ELR (cell line): Measurements from ENCODE around the gene TCF12.
"Not testable (repeated sequence)": the region's sequence is repeated elsewhere in the genome, so short reads cannot be mapped to it uniquely, and the experiment has no call there.

Experiments
- DNase-seq: peaks from one replicate; pipeline ENCODE4 v3.0.0-alpha.2; 2015; ENCODE audit warnings: low read depth

TCF12 gene

DNA sequence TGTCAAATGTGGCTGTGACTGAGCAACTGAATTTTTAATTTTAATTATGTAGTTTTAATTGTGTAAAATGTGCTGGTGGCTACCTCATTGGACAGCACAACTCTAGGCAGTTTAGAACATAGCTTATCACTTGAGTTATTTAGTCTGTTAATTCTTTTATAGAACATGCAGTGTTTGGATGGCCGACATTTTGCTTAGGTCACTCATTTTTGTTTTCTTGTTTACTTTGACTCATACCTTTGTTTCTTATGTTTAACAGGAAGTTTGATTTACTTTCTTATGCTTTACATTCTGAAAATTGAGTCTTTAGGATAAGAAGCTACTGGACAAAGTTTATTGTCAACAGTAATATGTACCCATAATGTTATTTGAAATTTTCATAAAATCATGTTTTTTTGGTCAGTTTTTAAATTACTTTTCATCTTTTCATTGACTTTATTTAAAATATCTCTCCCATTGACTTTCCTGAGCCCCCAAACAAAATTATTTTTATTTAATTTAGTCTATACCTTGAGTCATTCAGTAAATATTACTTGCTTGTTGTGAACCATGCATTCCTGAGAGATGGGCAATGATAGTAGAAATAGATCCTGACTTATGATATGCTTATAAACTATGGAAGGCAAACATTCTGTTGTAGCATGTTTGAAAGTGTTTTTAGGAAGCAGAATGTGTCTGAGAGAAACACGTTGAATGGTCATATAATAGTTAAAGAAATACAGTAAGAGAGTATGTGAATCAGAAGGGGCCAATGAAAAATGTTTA is 60.6 kb downstream of the TCF12 start:
- DNase-seq = peak; percentile 82

DNA sequence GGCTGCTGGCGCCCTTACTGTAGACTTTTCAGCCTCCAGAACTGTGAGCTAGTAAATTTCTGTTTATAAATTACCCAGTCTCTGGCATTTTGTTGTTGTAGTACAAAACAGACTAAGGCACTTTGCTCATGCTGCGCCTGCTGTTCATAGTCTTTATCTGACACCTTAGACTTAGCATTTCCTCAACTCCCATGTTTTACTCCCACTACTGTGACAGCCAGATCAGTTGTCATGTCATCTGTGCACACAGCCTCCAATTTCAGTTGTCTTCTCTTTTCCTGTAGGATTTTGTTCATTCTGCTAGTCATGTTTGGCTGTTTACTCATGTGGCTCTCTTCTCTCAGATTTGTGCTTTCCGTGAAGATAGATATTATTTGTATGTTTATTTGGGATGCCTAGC is 62.0 kb downstream of the TCF12 start:
- DNase-seq = no peak

DNA sequence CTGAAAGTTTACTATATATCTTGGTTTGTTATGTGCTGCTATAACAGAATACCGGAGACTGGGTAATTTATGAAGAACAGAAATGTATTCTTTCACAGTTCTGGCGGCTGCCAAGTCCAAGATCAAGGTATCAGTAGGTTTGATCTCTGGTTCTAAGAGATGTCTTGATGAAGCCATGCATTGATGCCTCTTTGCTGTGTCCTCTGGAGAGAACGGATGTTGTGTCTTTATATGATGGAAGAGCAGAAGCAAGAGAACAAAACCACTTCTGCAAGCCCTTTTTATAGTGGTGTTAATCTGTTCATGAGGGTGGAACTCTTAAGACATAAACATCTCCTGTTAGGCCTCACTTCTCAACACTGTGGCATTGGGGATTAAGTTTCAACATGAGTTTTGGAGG is 62.7 kb downstream of the TCF12 start:
- DNase-seq = no peak

DNA sequence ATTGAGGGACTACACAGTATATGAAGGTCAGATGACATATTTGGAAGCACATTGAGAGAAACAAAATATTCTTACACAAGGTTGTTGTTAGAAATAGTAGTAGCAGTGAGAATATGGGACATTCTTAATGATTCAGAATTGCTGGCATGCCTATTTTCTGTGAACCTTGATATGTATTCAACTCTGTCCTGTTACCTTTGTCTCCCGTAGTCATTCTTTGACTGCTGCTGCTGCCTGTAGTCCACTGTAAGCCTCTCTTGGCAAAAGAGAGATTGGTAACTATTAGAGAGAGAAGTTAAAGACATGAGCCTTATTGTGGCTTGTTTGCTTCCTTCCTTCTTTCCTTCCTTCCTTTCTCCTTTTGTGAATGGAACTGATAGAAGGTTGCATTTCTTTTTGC is 64.5 kb downstream of the TCF12 start:
- no peak for DNase-seq

DNA sequence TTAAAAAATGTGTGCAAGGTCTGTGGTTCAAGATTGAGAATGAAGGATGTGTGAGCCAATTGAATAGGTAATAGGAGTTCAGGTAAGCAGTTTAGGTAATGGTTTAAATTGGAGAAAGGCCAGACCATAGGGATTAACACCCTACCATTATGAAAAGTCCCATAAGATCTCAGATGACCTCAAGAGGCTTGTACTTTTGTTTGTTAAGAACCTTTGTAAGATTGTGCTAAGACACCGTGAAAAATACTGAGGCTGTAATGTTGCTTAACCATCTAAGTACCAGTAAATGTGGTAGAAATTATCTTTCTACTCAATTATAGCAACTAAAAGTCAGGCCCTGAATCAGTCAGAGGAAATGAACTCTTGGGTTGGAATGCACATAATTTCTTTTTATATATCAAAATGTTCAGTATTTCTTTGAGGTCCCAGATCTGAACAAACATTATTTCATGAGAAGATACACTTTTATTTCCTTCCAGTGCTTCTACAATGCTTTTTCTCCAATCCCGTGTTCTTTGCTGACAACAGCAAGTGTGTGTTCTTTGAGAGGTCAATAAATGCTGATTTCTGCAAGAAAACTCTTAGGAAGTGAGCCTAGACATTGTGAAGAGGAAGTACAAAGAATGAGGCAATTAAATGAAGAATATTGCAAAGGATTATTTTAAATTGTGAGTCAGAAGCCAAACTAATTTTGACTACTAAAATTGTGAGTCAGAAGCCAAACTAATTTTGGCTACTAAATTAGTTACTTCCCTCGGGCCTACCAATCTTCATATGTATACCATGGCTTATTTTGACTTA is 66.4 kb downstream of the TCF12 start:
- DNase-seq = peak; percentile 66

DNA sequence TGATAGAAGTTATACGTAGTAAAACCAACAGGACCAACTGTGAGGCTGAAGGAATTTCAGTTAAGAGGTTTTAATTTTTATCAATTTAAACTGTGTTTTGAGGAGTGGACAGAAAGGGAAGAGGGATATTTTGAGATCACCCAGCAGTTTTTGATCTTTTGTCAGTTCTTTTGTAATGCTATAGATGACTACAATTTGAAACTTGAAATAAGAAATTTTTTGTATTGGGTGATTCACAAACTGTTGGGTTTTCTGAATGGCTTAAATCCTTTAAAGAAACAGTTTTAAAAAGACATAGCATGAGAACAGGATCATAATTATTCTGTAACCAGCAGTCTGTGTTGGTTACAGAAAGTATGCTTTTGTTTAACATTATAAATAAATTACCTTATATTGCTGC is 67.4 kb downstream of the TCF12 start:
- no peak for DNase-seq

DNA sequence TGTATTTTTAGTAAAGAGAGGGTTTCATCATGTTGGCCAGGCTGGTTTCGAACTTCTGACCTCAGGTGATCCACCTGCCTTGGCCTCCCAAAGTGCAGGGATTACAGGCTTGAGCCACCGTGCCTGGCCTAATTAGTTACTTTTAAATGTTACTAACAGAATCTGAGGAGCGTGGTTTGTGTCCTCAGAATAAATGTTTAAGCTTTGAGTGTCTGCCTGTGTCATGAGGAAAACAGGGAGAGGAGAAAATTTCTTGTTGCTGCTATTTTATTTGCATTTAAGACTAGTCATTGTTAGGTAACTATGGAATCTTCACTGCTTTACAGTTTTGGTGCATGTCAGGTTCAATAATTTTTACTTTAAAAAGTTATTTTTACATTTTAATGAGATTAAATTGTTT is 68.8 kb downstream of the TCF12 start:
- DNase-seq = no peak

DNA sequence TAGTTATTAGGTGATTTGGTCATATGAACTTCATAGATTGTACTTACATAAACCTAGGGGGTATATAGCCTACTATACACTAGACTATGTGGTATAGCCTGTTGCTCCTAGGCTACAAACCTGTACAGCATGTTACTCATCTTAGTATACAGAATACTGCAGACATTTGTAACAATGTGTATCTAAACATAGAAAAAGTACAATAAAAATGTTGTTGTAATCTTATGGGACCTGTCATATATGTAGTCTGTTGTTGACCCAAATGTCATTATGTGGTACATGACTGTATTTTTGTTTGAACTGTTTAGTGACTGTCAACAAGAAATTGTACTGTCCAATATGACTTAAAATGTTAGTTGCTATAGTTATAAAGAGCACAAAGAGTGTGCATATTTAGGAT is 69.8 kb downstream of the TCF12 start:
- DNase-seq = no peak

DNA sequence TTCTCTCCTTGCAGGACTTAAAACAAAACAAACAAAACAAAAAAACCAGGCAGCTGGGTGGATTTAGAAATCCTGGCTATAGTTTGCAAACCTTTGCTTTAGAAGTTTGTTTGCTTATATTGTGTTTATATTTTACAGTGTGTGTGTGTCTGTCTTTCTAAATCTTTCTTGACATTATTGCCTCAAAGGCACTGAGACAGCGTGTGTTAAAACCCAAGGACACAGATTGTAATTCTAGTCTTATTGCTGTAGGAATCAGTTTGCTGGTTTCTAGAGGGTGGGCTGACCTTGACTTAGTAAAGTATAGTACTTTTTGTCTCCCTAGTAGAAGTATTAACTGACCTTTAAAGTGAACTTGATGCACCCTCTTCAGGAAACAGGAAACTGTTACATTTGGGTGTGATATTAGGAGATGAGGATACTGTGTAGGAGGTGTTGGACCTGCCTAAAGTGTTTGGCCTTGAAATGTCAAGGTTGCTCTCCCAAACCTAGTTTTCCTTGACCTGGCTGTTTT is 71.0 kb downstream of the TCF12 start:
- DNase-seq = no peak

DNA sequence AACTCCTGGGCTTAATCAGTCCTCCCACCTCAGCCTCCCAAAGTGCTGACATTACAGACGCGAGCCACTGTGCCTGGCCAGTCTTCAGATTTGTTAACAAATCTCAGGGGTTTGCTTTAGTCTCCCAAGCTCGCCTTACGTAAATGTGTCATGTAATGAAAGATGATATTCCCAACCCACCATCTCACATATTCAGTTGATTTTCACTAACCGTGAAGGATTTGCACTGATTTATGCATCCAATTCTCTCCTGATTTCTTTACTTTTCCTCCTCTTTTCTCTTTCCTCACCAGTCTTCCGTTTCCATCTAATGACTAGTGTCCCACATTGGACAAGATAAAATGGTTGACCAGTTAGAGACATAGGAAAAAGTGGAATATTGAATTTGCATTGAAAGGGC is 72.6 kb downstream of the TCF12 start:
- DNase-seq = no peak

DNA sequence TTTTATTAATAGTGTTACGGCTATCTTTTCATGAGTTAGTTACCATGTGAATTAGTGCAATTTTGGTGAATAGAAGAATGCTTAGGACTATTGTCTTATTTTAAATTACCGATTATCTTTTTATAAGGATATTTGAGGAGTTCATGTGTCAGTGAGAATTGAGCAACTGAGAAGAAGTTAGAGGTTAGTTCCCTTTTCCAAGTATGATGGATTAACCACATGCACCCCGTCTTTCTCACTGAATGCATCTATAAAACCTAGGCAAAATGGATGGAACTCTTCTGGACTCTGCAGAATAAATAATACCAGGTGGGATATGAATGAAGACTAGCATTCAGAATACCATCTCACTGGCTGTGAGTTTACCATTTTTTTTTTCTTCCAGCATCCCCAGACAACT is 74.3 kb downstream of the TCF12 start:
- no peak for DNase-seq

DNA sequence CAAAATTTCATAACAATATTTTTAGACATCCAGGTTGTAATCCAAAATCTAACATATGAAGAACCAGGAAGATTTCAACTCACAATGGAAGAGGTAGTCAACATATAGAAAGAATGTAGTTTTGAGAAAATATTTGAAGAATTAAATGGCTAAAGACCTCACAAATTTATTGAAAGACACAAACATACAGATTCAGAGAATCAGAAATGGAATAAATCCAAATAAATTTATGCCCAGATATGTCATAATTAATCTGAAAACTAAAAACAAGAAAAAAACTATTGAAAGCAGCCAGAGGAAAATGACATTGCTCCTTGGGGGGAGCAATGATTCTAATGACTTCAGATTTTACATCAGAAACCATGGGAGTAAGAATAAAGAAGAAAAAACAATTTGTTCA is 75.8 kb downstream of the TCF12 start:
- DNase-seq = no peak

DNA sequence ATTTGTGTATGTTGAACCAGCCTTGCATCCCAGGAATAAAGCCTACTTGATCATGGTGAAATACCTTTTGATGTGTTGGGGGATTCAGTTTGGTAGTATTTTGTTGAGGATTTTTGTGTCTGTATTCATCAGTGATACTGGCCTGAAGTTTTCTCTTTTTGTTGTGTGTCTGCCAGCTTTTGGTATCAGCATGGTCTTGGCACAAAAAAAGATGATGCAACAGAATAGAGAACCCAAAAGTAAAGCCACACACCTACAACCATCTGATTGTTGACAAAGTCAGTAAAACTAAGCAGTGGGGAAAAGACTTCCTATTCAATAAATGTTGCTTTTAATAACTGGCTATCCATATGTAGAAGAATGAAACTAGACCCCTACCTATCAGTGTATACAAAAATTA is 77.6 kb downstream of the TCF12 start:
- no peak for DNase-seq

DNA sequence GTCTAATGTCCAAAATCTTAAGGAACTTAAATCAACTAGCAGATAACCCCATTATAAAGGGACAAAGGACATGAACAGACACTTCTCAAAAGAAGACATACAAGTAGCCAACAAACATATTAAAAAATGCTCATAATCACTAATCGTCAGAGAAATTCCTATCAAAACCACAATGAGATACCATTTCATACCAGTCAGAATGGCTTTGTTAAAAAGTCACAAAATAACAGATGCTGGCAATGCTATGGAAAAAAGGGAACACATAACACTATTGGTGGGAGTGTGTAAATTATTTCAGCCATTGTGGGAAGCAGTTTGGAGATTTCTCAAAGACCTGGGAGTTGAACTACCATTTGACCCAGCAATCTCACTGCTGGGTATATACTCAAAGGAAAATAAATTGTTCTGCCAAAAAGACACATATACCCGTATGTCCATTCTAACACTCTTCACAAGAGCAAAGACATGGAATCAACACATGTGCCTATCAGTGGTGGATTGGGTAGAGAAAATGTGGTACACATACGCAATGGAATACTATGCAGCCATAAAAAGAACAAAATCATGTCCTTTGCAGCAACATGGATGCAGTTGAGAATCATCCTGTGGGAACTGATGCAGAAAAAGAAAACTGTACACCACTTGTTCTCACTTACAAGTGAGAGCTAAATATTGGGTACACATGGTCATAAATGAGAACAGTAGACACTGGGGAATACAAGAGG is 78.5 kb downstream of the TCF12 start:
- DNase-seq = peak; percentile 30

DNA sequence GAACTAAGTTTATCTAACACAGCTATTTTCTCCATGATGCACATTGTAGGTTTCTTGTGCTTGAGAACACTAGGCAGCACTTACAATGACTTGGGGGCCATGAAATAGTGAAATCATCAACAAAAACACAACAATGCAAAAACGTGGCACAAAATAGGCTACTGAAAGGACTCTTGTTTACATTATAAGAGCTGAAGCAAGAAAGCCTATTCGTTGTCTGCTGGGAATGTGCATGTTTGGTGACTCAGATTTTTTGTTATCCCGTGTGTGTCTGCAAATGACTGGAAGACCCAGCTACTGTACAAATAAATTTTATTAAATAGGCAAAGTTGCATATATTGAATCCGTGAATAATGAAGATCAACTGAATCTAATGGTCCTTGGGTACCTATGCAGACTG is 85.0 kb downstream of the TCF12 start:
- DNase-seq = peak; percentile 89

DNA sequence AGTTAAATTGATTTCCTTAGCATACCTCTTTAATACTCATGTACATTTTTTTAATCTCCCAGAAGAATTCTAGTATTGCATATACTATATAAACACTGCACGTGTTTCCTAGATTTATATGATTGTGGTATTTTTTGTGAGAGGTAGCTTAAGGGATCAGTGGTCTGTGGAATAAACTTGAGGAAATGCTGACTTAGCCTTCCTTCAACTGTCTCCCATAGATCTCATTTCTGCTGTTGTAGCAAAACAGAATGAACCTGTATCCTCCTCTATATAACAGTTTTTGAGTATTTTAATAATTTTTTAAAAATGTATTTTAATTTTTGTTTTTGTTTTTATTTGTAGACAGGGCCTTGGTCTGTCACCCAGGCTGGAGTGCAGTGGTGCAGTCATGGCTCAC is 86.8 kb downstream of the TCF12 start:
- DNase-seq = no peak

DNA sequence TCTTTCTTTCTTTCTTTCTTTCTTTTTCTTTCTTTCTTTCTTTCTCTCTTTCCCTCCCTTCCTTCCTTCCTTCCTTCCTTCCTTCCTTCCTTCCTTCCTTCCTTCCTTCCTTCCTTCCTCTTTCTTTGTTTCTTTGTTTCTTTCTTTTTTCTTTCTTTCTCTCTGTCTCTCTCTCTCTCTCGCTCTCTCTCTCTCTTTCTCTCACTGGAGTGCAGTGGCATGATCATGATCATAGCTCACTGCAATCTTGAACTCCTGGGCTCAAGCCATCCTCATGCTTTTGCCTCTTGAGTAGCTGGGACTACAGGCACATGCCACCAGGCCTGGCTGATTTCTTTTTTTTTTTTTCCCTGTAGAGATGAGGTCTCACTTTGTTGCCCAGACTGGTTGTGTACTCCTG is 89.4 kb downstream of the TCF12 start:
- DNase-seq = not testable (repeated sequence)

DNA sequence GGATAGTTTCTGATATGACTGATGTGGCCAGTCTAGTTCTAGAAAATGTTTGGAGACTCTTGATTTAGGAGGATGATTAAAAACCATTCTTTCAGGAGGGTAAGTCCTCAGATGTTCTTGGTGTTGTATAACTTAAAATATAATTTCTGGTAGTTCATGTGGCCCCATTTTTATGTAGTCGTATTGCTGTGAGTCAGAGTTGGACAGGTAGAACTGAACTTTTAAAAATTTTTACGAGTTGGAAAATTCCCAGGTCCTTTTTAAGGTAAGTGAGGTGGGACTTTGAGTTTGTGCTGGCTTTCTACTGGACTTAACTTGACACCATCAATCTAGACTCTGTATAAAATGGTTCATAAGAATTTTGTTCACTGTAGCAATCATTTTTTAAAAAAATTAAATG is 92.3 kb downstream of the TCF12 start:
- no peak for DNase-seq

DNA sequence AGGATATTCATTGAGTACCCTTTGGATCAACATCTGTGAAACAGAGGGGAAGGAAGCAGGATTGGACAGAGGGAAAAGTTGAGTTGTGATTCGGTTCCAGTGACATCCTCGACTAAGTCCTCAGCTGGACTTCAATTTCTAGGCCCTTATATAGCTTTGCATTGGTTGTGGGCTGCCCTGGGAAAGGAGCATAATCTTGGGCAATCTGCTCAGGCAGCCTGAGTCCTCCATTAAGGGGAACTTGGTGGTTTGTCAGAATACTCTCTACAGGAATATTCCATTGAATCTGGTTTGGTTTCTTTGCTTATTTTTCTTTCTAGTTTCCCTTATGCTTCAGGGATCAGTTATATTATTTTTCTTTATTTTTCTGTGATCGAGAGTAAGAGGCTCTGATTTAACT is 94.1 kb downstream of the TCF12 start:
- no peak for DNase-seq

DNA sequence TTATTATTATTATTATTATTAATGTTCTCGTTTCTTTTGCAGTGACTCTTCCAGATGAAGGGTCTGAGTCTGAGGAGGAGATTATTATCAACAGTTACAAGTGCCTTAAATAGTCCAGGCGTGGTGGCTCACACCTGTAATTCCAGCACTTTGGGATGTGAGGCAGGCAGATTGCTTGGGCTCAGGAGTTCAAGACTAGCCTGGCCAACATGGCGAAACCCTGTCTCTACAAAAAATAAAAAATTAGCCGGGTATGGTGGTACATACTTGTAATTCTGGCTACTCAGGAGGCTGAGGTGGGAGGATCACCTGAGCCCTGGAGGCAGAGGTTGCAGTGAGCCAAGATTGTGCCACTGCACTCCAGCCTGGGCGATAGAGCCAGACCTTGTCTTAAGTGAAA is 96.5 kb downstream of the TCF12 start:
- not testable (repeated sequence) for DNase-seq

DNA sequence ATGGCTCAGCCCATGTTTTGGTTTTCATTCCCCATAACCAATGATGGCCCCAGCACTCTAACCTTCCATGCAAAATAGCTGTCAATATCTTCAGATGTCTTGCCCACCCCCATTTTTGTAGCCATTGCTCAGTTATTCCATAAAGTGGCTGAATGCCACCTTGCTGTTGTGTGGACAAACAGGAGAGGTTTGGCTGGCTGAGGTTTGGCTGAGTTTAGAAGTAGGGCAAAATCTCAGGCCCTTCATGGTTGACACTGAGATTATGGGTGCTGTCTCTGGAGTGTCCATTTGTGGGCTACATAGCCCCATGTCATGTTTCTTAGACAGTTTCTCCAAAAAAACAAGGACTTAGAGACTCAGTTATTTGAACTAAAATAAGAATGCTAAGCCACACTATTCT is 96.9 kb downstream of the TCF12 start:
- no peak for DNase-seq

DNA sequence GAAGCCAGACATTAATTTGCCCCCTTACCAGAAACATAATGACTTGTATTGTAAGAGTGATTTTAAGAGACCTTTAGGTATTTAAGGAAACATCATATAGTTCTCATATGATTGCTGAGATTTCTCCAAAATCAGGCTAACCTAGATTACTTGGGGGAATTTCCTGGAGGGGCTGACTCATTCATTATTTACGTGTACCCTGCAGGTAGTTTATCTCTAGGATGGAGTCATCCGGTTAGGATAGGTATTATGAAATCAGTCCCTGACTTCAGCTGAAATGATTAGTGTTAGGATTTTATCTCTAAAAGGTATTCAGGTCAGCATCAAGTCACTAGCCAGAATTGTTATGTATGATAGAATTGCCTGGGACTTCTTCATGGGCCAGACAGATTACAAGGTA is 97.5 kb downstream of the TCF12 start:
- DNase-seq = peak; percentile 61

DNA sequence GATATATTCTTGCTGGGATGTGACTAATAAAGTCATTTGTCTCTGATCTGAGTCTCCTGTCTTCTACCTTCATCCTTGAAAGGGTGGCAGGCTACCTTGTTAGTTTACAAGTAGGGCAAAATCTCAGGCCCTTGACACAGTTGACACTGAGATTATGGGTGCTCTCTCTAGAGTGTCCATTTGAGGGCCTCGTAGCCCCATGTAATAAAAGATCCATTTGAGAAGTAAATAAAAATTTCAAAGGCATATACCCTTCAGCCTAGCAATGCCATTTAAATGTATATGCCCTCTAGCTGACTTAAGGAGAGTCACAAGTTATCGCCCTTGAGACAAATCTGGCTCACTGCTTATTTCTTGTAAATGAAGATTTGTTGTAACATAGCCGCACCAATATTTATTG is 98.6 kb downstream of the TCF12 start:
- DNase-seq = peak; percentile 48
